Activated gamma-delta T cell treated with anti-CD3 and anti-CD28 coated beads, Interleukin-2, amount 50 U/mL, for 16 hours (primary cell): ENCODE results near the gene PACSIN1.

Source experiments
- DNase-seq: peaks from one replicate; pipeline ENCODE4 v3.0.0-alpha.2; 2020; ENCODE audit warnings: low read depth

PACSIN1 gene

DNA sequence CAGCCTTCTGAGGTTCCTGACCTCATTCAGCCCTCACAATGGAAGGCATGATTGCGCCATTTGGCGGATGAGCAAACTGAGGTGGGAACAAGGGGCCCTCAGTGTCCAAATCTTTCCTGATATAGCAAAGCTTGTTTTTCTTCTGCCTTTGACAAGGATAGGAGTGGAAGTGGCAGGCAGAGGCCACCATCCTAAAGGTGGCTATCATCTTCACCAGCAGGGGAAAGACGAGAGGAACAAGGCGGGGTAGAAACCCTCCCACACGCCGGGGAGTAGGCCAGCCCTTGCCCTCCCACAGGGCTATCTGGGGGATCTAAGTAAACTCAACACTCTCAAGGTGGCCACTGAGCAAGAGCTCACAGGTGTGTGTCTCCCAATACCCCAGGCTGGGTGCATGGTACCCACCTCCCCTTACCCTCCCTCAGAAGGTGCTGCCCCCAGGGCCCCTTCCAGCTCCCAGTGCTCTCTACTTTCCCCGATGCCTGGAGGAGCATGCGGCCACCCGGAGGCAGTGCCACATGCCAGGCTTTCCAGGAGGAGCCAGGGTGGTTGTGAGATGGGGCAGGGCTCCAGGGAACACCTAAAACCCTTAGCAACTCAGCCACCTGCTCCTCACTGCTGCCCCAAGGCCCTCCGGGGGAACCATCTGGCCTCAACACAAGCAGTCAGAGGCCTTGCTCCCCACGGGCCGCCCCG, 79.0 kb downstream of the PACSIN1 start:
- no peak for DNase-seq

DNA sequence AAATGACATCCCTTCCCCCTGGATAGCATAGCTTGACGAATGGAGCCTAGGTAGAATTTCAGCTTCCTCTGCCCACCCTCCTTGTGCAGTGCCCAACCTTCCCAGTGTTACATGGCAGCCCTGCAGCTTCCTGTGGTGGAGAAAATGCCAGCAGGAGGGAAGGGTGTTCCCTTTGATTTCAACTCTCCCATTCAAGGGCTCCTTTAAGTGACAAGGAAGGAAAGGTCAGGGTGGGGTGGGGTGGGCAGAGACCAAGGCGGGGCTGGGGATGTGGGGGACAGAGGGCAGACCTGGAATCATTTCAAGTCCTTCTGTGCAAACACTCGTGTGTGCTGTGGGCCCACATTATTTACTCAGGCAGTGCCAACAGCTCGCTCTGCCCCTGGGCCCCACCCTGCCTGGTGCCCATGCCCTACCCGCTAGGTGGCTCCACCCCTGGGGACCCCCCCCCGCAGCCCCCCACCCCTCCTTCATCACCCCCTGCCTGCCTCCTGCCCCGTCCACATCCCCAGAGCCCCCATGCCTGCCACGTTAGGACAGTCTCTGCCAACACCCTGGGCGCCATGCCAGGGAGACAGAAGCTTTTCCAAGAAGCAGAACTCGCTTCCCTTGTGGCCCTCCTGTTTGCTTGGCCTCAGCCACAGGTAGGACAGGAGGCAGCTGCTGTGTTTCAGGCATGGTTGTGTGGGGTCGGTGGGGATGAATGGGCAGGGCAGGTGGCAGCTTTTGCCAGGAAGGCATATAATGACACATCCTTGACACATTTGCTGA, 80.9 kb downstream of the PACSIN1 start:
- no peak for DNase-seq

DNA sequence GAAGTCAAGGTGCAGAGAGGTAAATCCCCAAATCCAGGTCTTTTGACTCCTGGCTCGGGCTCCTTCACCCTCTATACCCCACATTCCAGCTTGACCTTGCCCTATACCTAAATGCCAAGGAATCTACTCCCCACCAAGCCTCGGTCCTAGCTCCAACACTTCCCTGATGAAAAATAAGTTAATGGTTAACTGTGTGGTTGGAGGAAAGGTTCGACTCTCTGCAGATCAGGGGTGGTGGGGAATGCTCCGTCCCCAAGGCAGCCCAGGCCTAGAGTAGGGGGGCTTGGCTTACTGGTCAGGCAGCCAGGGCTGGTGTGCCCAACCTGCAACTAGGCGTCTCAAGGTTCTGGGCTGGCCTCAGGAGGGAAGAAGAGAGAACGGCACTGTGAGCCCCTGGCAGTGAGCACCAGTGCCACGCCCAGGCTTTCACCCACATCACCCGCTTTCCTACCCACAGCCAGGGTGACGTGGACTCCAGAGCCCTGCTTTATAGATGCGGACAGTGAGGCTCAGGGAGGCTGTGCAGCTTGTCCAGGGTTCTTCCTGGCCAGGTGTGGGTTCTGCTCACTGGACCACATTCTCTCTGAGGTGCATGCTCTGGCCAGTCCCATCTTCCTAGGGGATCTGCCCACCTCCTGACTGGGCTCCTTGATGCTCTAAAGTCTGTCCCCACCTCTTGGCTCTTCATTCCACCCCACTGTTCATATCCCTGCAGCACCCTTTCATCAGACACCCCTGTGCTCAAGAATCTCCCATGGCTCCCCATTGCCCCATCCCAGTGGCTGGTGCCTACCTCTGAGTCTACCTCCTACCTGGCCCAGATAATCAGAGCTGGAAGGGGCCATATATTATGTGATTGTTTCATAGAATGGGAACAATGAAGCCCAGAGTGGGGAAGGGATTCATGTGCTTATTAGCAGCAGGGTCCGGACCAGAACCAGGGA, 82.1 kb downstream of the PACSIN1 start:
- no peak for DNase-seq

DNA sequence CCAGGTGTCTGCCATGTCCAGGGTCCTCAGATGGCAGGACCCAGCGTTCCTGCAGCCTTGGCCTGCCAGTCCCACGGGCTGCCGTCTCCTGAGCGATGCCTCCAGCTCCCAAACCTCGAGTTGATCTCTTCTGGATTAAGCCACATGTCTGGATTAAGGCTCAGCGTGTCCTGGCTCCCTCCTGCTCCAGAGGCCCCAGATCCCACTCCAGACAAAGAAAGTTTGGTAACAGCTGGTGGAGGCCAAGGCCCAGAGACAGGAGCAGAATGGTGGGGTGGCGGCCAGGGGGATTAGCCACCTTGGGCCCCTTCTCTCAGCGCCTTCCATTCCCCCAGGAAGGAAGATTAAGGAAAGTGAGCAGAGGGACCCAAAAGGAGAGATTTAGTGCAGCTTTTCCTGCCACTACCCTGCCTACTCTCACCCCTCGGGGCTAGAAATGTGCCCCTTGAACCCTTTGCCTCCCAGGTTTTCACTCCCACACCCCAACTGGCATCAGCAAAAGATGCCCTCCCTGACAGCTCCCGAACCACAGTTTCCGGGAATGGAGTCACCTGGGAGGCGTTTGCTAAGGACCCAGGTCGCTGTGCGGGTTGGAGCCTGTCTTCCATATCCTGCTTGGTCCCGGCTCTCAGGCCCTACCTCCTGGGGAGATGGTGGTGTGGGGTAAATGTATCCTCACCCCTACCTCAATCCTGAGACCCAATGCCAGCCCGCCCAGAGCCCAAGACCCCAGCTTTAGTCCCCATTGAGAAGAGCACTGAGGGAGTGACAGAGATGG, 83.3 kb downstream of the PACSIN1 start:
- no peak for DNase-seq

DNA sequence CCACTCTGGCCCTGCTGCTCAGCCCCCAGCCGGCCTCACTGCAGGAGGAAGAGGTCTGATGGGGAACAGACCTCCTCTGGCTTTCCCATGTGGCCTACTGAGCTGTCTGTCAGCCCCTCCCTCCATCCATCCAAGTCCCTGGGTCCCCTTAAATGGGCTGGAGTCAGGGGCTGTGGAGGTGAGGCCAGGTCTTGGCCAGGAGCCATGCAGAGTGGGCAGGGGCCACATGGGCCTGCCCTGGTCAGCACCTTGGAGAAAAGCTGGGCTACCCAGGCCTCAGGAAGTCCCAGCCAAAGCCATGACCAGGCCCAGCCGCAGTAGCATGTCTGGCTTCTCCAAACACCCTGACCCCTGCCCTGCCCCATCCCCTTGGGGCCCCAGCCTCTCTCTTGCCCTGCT, 83.9 kb downstream of the PACSIN1 start:
- no peak for DNase-seq

DNA sequence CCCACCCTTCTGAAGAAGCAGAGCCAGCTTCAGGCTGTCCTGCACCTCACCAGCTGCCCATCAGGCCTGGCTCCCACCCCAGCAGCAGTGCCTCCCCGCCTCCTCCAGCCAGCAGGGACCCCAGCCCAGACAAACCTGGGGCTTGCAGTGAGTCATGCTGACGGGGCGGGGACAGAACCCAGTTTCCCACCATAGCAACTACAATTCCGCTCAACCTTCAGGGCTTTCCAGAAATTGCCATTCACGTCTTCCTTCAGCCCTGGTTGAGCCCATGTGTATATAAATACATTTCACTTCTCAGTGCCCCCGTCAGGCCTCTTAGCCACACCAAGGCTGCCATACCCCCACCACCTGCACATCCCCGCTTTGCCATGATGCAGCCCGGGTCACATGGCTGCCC, 85.8 kb downstream of the PACSIN1 start:
- DNase-seq: no peak

DNA sequence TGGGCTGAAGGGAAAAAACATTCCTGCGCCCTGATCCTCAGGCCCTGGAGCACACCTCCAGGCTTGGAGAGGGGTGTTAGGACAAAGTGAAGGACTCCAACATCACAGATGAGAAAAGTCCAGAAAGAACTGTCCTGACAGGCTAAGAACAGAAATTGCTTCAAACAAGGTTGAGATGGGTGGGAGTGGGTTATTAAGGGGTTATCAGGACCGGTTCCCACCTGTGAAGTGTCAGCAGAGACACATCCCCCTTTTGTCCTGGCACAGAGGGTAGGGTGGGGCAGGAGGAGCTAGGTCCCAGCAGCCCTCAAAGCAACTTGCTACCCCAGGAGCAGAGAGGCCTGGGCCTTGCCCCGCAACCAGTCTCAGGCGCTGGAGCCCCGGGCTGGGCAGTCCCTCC, 86.7 kb downstream of the PACSIN1 start:
- no peak for DNase-seq

DNA sequence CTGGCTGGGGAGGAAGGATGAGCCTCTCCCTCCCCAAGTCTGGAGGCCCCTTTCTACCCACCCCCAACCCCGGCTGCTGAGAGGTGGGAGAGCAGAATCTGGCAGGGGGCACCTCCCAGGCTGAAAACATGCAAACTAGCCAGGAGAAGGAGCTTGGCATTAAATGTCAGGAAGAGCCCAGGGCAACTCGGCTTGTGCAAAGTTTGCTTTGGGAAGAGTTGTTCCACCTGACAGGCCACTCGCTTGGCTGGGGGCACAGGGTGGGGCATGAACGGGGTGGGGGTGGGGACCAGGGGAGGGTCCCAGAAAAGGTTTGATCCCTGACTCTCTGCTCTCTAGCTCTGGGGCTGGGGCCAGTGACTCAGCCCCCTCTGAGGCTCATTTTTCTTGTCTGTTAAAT, 87.3 kb downstream of the PACSIN1 start:
- no peak for DNase-seq

DNA sequence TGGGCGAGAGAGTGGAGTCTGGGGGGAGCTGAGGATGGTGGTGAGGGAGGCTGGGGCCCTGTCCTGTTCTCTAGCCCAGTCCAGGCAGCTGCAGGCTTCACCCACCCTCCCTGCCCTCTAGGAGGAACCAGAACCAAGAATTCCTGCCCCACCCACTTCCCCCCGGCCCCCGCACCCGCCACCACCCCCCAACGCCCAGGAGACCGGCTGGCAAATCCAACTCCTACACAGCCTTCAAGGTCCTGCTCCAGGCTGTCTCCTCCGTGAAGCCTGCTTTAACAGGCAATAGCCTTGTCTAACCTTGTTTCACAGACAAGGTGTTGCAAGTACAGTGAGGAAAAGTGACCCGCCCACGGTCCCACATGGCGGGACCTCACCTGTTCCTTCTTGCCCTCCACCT, 87.9 kb downstream of the PACSIN1 start:
- DNase-seq: no peak

DNA sequence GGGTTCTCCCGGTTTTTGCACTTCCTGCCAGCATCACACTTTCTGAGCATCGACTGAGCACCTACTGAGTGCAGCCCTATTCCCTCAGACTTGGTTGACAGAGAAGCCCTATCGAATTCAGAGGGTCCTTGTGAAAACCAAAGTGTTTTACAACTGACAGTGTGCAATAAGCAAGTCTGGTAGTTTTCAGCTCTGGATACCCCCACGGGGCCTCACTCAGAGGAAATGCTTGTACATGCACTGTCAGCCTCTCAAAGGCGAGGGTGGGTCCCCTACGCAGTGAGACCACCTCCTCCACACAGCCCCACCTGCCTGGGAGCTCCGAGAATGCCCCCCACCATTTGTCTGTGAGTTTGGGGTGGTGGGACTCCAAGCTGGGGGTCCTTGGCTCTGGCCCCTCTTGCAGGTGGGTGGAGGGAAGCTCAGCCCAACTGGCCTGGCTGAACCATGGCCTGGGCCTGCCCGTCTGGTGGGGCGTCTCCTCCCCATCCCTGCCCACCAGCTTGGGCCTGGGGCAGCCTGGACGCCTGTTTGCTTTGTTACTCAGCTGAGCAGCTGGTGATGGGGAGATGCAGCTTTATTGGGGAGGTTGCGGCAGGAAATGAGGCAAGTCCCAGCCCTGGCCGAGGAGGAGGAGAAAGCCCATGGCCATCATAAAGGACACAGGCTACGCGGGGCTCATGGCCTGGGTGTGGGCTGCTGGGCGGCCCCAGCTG, 88.6 kb downstream of the PACSIN1 start:
- DNase-seq: no peak

DNA sequence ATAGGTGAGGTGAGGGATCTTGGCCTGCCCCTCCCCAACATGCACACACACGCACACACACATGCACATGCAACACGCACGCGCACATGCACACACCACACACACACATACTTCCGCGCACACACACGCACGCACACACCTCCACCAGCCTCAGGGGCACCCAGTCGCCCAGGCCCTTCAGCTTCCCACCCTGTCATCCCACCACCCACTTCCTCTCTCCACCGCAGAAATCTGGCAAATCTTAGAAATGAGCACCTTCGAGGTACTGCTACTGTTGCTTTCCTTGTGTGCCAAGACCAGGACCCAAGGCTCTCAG, 89.1 kb downstream of the PACSIN1 start:
- no peak for DNase-seq

DNA sequence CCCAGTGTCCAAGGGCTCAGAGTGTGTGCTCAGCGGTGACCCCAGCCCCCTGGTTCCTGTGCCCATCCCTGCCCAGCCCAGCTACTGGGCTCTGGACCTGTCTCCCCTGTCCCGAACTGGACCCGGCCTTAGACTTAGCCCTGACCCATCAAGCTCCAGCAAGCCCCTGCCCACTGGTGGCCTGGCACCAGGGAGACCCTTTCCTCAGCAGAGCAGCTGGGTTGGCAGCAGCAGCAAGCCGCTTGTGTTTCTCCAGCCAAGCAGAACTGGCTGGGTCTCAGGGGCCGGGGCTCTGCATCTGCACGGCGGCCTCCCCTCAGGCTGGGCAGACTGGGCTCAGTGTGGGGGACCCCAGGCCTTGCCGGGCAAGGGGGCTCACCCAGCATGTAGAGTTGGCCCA, 89.5 kb downstream of the PACSIN1 start:
- DNase-seq: no peak

DNA sequence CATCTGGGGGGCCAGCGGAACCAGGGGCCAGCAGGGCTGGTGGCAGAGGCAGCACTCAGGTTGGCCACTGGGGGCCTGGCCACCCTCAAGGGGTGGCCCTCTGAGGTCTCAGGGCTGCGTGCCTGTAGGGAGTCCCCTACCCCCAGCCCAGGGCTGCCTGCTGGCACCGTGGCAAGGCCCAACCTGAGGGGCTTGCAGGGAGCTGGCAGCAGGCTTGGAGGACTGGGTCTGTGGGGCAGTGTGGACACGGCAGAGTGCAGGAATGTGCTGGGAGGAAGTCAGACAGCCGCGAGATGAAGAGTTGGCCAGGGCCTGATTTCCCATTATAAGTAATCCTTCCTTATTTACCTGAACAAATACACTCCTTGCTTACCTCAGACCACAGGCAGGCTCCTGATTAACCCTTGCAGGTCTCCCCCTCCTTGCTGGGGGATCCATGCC, 90.2 kb downstream of the PACSIN1 start, which contains the start of gene SPDEF:
SPDEF (minus strand) TSS at position 299 of the 441 bp plus-strand sequence. CDS start 11,874 bp downstream, outside the sequence.
- DNase-seq: no peak

DNA sequence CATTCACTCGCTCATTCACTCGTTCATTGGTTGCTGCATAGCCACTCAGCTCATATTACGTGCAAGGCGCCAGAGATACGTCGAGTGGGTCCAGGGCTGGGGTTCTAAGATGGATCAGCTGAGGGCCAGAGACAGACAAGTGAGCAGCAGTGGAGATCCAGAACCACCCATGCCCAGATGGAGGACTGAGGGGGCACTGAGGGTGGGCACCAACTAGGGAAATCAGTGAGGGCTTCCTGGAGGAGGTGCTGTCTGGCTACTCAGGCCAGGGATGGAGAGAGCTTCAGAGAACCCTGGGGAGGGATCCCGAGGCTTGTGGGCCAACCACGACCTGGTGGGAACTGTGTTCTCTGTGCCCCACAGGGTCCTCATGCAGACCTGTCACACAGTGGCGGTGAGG, 90.6 kb downstream of the PACSIN1 start:
- no peak for DNase-seq

DNA sequence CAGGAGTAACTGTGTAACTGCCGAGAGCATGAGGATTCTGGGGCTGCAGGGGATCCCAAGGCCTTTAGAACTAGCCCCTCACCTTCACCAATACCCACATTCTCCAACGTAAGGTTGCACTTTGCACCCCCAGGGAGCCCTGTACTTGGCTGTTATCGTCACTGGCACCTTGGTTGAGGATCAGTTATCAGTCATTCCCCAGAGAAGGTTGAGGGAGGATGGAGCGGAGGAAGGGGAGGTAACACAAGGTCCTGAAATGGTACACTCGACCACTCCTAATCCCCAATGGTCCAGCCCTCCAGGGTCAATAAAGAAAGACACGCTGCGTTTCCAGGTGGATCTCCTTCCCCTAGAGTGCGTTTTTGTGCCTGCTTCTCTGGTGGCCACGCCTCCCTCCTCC, 91.4 kb downstream of the PACSIN1 start:
- DNase-seq: no peak

DNA sequence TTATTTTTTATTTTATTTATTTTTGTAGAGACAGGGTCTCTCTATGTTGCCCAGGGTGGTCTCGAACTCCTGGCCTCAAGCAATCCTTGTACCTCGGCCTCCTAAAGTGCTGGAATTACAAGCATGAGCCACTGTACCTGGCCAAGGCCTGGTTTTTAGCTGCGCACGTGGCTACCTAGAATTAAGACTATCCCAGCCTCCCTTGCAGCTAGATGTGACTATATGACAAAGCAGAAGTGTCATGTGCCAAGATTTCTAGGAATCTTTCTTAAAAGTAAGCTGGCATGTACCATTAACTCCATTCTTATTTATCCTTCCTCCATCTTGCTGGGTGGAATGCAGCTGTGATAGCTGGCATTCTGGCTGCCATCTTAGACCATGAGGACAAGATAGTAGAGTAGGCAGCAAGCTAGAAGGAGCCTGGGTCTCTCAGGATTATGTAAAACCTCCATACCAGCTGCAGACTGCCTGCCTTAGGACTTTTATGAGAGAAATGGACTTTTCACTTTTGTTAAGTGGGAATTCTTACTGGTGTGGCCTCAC, 92.4 kb downstream of the PACSIN1 start:
- DNase-seq: no peak

DNA sequence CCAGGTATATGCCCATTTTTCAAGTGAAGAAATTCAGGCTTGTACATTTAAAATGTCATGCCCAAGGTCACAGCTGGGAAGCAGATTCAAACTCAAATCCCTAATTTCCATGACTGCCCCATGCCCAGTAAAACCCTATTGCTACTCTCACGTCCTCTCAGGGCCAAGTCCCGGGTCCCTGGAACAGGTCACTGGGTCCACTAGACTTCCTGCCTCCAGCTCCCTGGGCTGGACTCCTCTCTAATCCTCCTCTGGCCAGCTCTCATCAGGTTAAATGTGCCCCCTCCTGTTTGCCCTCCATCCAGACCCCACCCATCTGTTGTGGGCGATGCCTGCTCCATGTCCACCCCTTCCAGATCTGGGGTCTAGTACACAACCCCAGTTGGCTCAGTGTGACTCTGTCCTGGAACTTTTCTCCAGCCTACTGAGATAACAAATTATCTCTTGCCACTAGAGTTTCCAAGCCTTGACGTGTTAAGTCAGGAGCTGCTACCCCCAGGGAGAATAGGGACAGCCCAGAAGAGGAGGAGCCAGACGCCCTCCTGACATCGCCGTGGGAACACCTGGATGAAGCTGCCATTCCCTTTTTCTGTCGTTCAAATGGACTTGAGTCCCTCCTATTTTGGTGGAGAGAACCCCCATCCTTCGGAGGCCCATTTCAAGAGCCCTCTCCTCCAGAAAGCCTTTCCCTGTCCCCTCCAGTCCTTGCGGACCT, 93.9 kb downstream of the PACSIN1 start:
- DNase-seq: no peak

DNA sequence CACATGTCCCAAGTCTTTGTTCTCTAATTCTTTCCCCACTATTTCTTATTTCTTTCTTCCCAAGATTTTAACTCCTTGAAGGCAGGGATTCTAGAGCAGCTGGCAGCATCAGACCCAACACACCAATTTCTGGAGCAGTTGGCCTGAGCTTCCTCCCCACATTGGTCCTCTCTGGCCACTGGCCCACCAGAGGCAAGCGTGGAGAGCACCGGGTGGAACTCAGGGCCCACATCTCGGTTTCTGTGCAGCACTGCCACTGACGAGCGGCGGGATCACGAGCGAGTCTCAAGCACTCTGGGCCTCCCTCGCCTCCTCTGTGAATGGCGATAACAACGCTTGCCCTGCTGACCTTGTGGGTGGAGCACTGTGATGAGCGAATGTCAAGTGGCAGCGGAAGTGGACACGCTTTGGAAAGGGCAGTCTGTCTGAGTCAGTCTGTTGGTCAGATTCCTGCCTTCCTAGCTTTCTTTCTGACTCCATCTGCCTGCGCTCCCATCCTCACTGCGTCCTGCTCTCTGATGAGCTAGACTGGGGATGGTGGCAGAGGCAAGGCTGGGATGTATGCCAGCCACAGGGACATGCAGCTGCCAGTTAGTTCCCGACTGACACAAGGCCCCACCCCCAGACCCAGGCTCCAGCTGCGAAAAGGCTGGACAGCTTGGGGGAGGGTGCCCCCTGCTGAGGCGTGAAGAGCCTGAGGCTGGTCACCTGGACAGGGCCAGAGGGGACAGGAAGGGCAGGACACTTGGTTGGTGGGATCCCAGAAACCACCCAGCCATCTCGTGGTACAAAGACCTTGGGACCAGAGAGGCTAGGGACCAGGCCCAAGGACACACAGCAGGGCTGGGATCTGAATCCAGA, 94.7 kb downstream of the PACSIN1 start:
- DNase-seq: no peak

DNA sequence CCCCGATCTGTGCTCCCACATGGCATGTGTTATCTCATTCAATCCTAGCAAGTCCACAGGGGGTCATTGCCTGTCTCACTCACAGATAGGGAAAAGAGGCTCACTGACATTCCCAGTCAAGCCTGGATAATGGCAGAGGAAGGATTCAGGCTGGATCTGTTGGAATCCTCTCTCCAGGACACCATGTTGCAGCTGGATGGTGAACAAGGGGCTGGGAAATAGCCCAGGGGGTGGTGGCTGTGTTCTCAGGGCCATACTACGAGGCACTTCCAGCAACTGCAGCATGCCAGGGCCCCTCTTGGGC, 95.3 kb downstream of the PACSIN1 start:
- DNase-seq: no peak
